Ramos (cell line): ENCODE measurements around the gene VRK2.
"Not testable (repeated sequence)": the region's sequence is repeated elsewhere in the genome, so short reads cannot be mapped to it uniquely, and the experiment has no call there.

Experiments
- in situ Hi-C: fragments of 300-500 bp; cut with MboI; formaldehyde crosslinking; loops from one replicate; pipeline ENCODE4 v1.14.3; 2022; ENCODE audit warnings: low sequenced_read_pairs; ENCODE audit not compliant: unreplicated experiment

Gene VRK2

GRCh38 chr2:58106896-58107295, 60.3 kb downstream of the VRK2 start:
- in situ Hi-C loops: no loop called here

- in situ Hi-C loops: no loop called here
Observed at GRCh38 chr2:58107803-58108710, 61.5 kb downstream of the VRK2 start.

GRCh38 chr2:58109481-58109880, 62.9 kb downstream of the VRK2 start:
- in situ Hi-C loops: no loop called here

GRCh38 chr2:58110765-58111164, 64.2 kb downstream of the VRK2 start:
- in situ Hi-C loops: no loop called here

GRCh38 chr2:58113563-58113962, 67.0 kb downstream of the VRK2 start:
- in situ Hi-C loops: not testable (repeated sequence)

- in situ Hi-C loops: no loop called here
Observed at GRCh38 chr2:58120626-58121229, 74.1 kb downstream of the VRK2 start.

GRCh38 chr2:58122040-58122439, 75.4 kb downstream of the VRK2 start:
- in situ Hi-C loops: no loop called here

- in situ Hi-C loops: no loop called here
Observed at GRCh38 chr2:58122540-58122939, 75.9 kb downstream of the VRK2 start.

GRCh38 chr2:58127111-58127510, 80.5 kb downstream of the VRK2 start:
- in situ Hi-C loops: no loop called here

- in situ Hi-C loops: no loop called here
Observed at GRCh38 chr2:58130238-58130637, 83.6 kb downstream of the VRK2 start.

- in situ Hi-C loops: no loop called here
Observed at GRCh38 chr2:58131191-58132011, 84.8 kb downstream of the VRK2 start.

GRCh38 chr2:58133395-58133794, 86.8 kb downstream of the VRK2 start:
- in situ Hi-C loops: no loop called here

GRCh38 chr2:58135861-58136260, 89.3 kb downstream of the VRK2 start:
- in situ Hi-C loops: no loop called here

- in situ Hi-C loops: no loop called here
Observed at GRCh38 chr2:58137221-58137620, 90.6 kb downstream of the VRK2 start.

GRCh38 chr2:58137856-58138255, 91.2 kb downstream of the VRK2 start:
- in situ Hi-C loops: no loop called here

- in situ Hi-C loops: no loop called here
Observed at GRCh38 chr2:58138396-58139030, 91.9 kb downstream of the VRK2 start.

GRCh38 chr2:58140508-58141072, 94.0 kb downstream of the VRK2 start:
- in situ Hi-C loops: no loop called here

GRCh38 chr2:58145769-58146168, 99.2 kb downstream of the VRK2 start:
- in situ Hi-C loops: not testable (repeated sequence)

- in situ Hi-C loops: no loop called here
Observed at GRCh38 chr2:58146707-58147106, 100.1 kb downstream of the VRK2 start.

GRCh38 chr2:58155160-58155778, 108.7 kb downstream of the VRK2 start:
- in situ Hi-C loops: no loop called here
